PC-3 (cell line): ENCODE data around the gene NBEAL1.
"Not testable (repeated sequence)": the region's sequence is repeated elsewhere in the genome, so short reads cannot be mapped to it uniquely, and the experiment has no call there.

ENCODE experiments used
- CTCF ChIP-seq: fragments of 300-600 bp; sonication (generic); conservative IDR thresholded peaks from 2 replicates; pipeline ENCODE4 v1.5.1; 2017; ENCODE audit warnings: antibody characterized with exemption, low read depth, mild to moderate bottlenecking, low read length
- EZH2phosphoT487 ChIP-seq: fragments of 300-600 bp; sonication (generic); IDR thresholded peaks from 2 replicates; pipeline ENCODE4 v1.6.1; 2018; ENCODE audit warnings: mild to moderate bottlenecking, antibody characterized with exemption, low read length, borderline replicate concordance

GRCh38 chr2:203039211-203039610 lies 24.5 kb downstream of the NBEAL1 start:
- TF ChIP-seq CTCF, EZH2phosphoT487: not testable (repeated sequence)
